Stimulated activated CD8-positive, alpha-beta memory T cell treated with anti-CD3 and anti-CD28 coated beads, Interleukin-4, amount 100 ng/mL, for 1 hour (primary cell): ENCODE data around the gene CD276.

ENCODE experiments used
- DNase-seq, 2 donors: peaks; one replicate each; pipeline ENCODE4 v3.0.0-alpha.2; 2020; ENCODE audit warnings: low read depth in 2 of 2, low spot score in 1 of 2

Gene CD276

DNA sequence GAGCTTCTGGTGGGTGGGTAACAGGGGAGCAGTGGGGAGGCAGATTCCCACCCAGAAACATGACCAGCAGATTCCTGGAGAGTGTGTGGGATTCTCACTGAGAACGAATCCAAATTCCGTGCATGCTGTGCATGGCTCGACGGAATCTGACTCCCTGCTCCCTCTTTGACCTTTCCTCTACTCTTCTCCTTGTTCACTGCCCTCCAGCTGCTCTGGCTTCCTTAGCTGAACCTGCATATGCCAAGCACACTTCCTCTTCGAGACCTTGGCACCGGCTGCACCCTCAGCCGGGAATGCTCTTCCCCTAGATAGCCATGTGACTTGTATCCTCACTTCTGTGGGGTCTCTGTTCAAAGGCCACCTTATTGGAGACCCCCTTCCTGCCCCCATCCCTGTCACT lies 62.7 kb downstream of the CD276 start:
- no peak for DNase-seq

DNA sequence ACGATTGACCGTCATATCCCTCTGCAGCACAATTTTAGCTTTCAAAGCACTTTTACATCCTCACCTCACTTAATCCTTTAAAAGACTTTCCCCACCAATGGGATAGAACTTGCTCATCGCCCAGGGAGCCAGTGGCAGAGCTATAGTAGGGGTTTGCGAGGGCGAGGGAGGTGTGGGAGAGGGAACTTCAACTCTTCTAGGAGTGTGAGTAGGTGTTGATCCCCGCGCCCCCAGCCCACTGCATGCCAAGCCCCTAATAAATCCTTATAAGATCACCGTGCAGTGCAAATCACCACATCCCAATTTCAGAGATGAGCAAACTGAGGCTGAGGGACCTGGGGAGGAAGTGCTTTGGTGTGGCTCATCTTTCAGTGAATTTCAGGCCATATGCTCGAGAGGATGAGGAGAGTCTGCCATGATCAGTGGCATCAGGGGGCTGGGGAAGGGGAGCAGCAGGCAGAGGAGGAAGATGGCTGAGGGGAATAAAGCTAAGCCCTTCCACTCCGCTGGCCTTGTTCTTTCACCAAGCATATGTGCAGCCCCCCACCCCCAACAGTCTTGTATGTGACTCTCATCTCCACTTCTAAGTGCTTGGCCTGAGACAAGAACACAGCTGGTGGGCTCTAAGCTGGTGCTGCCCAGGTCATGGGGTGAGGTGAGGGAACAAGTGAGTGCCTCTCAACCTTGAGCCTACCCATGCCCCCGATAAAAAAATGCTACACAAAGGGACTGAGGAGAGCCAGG lies 63.8 kb downstream of the CD276 start:
- no peak for DNase-seq

DNA sequence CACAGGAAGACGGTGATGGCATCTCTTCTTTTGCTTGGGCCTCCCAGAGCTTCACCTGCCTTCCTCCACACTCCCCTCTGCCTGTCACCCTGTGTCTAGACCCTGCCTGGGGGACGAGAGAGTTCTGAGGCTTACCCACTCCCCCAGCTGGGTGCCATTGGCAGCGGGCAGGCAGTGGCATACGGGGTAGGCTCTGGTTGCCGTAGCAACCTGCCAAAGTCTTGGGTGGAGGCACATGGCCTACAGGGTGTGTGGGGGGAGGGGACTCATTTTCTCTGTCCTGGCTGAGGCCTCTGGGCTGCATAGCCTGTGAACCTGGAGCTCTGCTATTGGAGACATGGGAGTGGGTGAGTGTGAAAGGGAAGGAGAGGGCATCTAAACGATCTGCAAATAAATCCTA lies 64.5 kb downstream of the CD276 start:
- DNase-seq: no peak

DNA sequence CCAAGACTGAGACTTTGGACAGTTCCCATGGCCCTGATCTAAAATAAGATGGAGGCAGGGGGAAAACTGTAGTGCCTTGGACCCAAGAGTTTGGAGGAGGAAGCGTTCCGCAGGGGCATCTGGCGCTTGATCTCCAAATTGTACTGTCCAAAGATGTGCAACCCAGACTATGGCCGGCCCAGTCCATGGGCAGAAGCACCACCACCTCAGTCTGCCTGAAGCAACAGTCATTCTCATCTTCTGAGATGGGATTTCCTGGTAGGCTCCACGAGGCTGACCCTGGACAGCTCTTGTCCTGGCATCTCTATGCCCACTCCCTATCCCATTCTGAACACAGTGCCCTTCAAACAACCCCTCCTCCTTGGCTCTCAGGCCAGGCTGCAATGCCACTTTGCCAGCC lies 65.3 kb downstream of the CD276 start:
- DNase-seq: no peak

DNA sequence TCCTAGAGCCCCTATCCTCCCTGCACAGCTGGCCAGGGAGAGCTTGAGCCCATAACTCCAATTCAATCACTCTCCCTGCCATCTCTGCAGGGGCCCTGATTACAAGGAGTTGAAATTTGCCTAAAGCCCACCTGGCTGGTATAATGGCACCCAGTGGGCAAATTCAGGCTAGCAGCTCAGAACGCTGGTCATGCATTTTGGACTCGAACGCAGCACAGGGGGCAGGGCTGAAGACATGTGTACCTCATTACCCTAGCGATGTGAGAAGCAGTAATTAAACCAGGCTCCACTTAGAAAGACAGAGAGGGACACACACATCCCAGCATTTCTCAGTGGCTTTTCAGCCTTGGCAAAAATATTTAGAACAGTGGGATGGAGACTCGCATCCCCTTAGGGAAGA lies 65.8 kb downstream of the CD276 start:
- DNase-seq: no peak

DNA sequence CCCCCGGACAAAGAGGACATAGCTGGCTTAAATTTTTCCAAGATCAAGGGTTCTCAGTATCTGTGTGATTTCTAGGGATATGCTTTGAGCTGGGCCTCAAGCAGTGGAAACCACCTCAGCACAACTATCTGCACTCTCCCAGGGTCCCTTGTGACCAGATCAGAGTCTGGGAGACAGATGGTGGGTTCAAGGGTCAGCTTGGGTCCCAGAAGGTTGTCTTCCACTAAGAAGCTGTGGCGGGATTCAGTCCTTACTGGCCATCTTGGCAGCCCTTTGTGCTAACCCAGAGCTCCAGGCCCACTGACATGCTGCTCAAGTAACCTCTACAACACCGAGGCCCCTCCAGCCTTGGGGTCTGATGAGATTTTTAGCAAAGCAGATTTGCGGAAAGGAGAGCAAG lies 66.3 kb downstream of the CD276 start:
- DNase-seq: no peak

DNA sequence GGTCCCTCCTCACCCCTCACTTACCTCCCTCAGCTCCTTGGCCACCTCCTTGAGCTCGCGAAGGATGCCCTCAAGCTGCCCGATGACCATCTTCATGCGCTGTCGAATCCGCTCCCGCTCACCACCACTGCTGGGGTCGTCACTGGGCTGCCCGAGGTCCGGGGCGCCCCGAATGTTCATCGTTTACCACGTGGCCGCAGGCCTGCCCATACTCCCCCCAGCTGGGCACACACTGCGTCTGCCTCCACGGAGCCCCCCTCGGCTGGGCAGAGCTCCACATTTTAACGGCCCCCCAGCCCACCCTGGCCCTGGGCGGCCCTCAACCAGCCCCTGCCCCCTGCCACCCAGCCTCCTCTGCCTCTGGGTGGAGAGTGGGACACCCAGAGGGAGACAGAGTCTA lies 66.8 kb downstream of the CD276 start:
- DNase-seq: no peak

DNA sequence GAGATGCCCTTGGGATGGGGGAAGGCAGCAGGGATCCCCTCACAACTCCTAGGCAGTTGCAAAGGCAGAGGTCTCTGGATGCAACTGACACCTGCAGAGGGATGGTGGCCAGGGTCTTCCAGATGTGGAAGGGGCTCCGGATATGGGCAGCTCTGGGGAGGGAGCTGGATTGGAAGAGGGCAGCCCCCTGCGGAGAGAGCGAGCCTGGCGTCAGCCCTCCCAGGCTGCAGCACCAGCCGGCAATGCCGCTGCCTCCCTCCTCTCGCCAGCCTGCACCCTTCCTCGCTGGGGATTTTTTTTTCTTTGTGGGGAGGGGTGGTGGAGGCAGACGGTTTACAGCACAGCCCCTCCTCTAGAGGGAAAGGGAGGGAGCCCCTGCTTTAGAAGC lies 67.3 kb downstream of the CD276 start:
- DNase-seq: no peak

DNA sequence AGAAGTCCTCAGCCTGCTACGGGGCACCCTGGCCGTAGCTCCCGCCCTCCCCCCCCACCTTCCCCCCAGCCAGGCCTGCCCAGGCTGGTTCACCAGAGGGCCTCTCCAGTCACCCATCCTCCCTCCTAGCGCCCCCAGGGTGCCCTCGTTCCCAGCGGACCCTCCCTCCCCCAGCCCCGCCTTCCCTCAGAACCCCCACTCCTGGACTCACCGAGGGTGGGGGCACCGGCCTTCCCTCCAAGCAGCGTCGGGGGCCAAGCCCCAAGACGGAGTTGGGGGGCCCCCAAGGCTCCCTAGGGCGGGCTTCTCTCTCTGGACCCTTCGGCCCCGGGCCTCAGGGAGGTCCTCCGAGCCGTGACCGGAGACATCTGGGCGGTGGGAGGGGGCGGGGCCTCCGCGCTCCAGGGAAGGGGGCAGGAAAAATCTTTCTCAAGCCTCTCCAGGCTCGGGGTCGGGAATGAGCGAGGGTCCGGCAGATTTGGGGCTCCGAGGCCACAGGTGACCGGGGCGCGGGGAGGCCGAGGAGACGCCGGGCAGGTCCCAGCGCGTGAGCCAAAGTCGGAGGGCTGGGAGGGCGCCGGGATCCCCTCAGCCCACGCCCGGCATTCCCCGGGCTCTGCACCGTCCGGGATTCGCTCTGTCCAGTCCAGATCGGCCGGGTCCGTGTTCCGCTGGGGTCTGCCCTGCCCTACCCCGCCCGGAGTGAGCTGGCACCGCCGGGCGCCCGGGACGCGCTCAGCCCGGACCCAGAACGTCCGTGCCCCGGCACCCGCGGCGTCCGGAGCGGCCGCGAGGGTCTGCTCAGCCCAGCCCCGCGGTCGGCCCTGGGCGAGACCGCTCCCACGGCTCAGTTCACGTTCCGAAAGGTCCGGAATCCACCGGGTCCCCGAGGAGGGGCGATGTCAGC lies 68.0 kb downstream of the CD276 start:
- DNase-seq: no peak

DNA sequence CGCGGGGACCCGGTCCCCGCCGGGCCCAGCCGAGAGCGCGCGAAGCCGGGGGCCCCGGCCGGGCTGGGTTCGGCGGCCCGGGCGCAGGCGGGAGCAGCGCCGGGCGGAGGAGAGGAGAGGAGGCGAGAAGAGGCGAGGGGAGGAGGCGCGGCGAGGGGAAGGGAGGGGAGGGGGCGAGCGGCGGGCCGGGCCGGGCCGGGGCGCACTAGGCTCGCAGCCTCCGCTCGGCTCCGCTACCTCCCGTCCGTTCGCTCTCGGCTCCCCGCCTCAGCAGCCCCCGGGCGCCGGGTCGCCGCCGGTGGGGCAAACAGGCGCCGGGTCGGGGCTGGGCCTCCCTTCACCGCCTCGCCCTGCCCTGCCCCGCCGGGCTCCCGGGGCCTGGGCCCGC lies 68.6 kb downstream of the CD276 start:
- no peak for DNase-seq

DNA sequence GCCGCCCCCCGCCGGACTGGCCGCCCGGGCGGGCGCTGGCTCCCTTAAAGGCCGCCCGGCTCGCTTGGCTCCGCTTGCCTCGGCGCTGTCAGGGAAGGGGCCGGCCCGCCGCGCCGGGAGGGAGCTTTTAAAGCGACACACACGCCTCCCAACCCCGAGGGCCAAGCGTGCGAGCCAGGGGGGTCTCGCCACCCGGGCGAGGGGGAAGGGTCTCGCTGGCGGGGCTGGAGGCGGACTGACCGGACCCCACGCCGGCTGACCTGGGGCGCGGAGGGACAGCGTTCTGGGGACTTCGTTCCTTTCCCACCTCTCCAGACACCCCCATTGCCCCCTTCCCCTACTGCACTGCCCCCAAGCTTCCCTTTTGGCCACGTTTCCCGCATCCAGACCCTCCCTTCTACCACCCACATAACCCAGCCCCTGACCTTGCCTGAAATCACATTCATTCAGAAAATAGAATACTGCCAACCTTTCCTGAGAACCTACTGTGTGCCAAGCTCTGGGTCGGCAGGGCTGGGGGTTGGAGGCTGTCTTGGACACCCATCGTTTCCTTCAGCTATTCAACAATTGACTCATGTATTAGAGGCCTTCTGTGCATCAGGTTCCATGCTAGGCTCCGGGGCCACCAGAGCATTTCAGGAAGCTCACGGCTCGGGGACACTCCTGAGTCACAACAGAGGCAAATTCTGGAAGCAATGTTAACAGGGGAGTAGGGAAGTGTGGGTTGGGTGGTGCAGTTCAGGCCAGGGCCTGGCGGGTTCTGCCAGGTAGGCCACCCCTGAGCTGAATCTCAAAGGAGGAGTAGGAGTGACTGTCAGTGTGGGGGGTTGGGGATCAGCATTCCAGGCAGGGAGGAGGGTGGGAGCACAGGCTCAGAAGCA lies 69.3 kb downstream of the CD276 start, which contains the start of gene INSYN1:
Gene INSYN1, minus strand, starts transcription at position 102 of the 881 bp plus-strand sequence. CDS start 2,221 bp downstream, outside the sequence.
- DNase-seq: no peak

DNA sequence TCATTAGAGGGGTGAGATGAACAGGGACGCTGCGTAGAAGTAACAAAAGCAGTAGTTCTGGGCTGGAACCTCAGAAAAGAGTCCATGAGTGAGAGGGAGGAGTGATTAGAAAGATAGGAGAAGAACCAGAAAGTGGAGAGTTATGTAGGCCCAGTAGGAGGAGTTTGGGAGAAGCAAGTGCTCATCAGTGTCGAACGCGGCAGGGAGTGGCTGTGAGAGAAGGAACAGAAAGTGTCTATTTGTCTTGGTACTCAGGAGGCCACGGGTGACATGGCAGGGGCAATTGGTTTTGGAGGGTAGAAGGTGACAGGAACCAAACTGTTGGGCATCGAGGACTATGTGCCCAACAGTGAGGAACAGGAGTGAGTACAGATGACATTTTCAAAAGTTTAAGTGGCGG lies 70.3 kb downstream of the CD276 start:
- no peak for DNase-seq

DNA sequence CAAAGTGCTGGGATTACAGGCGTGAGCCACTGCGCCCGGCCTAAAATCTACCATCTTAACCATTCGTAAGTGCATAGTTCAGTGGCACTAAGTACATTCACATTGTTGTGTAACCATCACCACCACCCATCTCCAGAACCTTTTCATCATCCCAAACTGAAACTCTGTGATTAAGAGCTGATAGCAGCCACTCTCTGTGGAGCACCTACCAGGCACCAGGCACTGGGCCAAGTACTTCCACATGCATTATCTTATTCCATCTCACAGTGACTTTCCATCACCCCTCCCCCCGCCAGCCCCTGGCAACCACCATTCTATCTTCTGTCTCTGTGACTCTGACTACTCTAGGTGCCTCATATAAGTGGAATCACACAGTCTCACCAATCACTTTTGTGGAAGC lies 71.3 kb downstream of the CD276 start:
- no peak for DNase-seq

DNA sequence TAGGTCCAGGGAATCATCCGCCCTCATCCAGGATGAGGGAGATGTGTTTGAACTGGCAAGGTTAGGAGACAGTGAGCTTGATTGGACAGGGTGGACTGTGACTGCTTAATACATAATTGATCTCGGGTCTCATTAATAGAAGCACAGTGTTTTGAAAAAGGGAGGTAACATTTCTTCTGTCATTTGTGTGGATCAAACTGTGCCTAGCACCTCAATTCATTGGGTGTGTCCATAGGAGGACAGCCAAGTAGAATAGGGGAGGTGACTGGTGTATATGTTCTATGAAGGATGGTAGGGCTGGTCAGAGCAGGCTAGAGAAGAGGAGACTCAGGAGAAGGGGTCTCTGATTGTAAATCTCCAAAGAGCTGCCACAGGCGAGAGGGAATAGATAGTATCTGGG lies 71.8 kb downstream of the CD276 start:
- no peak for DNase-seq

DNA sequence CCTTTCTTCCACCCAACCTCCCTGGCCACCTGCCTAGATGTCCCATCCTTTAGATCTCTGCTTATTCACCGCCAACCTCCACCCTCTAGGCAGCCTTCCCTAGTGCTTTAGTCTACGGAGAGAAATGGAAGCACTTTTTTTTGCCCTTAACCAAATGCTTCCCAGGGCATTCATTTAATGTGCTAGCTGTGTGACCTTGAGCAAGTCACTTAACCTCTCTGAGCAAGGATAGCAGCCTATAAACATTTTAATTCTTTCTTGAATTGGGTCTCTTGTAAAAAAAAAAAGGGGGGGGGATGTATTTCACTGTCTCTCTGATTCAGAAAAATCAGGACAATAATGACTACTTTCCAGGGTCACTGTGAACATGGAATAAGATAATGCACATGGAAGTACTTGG lies 72.2 kb downstream of the CD276 start:
- DNase-seq: no peak

DNA sequence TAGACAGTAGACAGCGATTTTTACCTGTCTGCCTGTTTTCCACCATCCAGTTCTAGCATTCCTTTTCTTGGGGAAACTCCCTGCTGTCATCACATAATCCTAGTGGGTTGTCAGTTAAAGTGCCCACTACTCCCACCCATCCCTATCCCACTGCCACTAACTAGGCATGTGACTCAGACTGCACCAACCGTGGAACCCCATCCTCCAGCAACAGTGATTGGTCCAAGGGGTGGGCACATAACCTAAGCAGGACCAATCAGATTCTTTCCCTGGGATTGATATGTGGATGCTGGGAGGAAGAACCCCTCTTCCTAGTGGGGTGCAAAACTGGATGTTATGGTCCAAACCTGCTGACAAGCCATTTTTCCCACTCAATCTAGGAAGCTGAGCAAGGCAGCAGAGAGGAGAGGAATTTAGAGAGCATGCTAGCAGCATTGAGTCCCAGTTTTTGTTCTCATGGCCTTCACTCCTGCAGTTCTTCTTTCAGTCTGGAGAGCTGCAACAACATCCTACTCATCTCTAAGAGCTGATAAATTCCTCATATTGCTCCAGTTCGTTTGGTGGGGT lies 72.8 kb downstream of the CD276 start:
- DNase-seq: no peak

DNA sequence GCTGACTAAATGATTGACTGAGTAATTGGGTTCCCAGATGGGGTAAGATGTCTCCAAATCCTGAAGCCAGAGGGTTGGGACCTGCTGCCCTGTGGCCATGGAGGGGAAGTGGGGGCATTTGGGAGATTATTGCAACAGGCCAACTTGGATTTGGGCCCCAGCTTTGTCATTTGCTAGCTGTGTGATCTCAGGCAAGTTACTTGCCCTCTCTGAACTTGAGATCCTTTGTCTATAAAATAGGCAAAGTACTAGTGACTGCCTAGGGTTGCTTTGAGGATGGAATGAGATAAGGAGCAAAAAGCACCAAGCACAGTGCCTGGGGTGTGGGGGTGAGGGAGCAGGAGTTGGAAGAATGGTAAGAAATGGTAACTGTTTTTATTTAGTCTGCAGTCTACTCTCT lies 73.4 kb downstream of the CD276 start:
- no peak for DNase-seq

DNA sequence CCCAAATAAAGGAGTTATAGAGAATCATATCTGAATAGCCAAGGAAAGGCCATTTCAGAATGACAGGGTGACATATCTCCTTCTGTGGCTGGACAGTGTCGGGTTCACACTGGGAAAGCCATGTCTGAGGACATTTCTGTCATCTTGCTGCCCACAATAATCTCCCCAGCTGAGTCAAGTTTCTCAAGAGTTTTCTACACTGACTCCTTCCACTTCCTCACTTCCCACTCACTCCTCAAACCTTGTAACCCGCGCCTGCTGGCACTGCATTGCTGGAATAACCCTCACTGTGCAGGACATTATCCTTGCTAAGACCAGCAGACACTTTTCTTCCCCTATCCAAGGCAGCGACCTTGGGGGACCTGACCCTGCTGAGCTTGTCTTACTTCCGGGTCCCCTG lies 74.3 kb downstream of the CD276 start:
- no peak for DNase-seq

DNA sequence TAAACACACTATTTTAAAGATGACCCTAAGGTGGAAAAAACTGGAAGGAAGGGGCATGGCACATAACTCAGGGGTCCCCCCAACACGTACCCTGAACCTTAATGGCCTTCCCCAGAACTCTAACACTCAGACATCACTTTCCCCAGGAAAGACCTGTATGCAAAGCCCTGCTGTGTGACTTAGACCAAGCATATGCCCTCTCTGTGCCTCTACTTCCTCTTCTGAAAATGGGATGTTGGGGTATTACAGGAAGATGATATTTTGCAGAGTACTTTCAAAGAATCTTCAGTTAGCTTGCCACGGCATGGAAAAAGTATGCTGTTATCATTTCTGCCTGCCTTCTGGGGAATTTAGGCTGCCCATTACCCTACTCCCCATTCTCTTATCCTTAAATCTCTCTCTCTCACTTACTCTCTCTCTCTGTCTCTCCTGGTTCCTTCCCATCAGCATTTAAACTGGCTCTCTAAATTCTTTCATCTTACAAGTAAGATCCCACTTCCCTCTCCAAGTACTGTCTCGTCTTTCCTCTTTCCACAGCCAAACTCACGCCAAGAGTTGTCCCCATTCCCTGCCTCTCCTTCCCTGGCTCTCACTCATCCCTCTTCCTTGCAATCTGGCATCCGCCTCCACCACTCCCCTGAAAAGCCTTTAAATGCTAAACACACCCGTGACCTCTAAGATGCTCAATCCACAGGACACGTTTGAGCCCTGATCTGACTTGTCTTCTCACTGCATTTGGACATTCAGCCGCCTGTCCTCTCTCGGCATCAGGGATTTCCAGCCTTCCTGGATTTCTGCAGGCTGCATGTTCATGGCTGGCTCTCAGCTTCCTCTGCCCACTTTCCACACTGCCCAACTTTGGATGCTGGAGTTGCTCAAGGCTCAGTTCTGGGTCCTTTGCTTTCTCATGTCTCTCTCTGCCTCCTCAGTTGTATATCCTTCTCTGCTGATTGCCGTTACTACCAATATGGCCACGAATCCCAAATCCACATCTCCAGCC lies 76.4 kb downstream of the CD276 start:
- DNase-seq: no peak

DNA sequence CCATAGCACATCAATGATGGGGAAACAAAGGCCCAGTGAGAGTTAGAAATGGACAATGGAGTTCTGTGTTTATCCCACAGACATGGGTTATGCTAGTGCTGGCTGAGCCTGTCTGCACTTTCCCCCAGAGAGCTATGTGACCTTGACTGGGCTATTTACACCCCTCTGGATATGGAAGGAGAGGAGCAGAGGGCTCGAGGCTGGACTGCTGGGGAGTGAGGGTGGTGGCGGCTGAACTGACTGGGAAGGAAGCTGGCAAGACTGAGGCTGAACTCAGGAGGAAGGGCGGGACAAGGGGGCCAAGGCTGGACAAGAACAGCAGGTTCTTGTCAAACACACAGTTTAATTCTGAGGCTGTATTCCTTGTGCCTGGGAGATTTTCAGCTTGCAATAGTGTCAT lies 79.7 kb downstream of the CD276 start:
- no peak for DNase-seq
